Measurements from ENCODE around the gene STAT5B.
A peak's percentile ranks its signal among the peaks of the same experiment; 100 is the strongest.
"Not testable (repeated sequence)": the region's sequence is repeated elsewhere in the genome, so short reads cannot be mapped to it uniquely, and the experiment has no call there.

STAT5B gene

GRCh38 chr17:42225646-42226045 is 50.5 kb downstream of the STAT5B start:
- no peak for DNase-seq

GRCh38 chr17:42224651-42225050 is 51.5 kb downstream of the STAT5B start:
- DNase-seq = no peak

- DNase-seq = no peak
Measured at GRCh38 chr17:42221886-42222745, 54.1 kb downstream of the STAT5B start.

GRCh38 chr17:42219280-42219679 is 56.9 kb downstream of the STAT5B start:
- not testable (repeated sequence) for DNase-seq

- no peak for DNase-seq
Measured at GRCh38 chr17:42214156-42214555, 62.0 kb downstream of the STAT5B start.

- DNase-seq = no peak
Measured at GRCh38 chr17:42212382-42212781, 63.8 kb downstream of the STAT5B start.

GRCh38 chr17:42211921-42212341 is 64.3 kb downstream of the STAT5B start:
- DNase-seq = not testable (repeated sequence)

GRCh38 chr17:42210046-42210445 is 66.1 kb downstream of the STAT5B start:
- DNase-seq = no peak

- DNase-seq = not testable (repeated sequence)
Measured at GRCh38 chr17:42206153-42206612, 70.0 kb downstream of the STAT5B start.

- DNase-seq = no peak
Measured at GRCh38 chr17:42203354-42203753, 72.8 kb downstream of the STAT5B start.

- DNase-seq = no peak
Measured at GRCh38 chr17:42202696-42203095, 73.5 kb downstream of the STAT5B start.

- no peak for DNase-seq
Measured at GRCh38 chr17:42202159-42202558, 74.0 kb downstream of the STAT5B start.

- DNase-seq = no peak
Measured at GRCh38 chr17:42201458-42201772, 74.8 kb downstream of the STAT5B start.

- DNase-seq = no peak
Measured at GRCh38 chr17:42200706-42201457, 75.3 kb downstream of the STAT5B start.

GRCh38 chr17:42199416-42200011 is 76.7 kb downstream of the STAT5B start:
- DNase-seq = no peak

- no peak for DNase-seq
Measured at GRCh38 chr17:42198897-42199296, 77.3 kb downstream of the STAT5B start.

GRCh38 chr17:42197564-42198156 is 78.5 kb downstream of the STAT5B start:
- no peak for DNase-seq

- DNase-seq = peak; percentile 42 to 59
Measured at GRCh38 chr17:42193969-42194899, 82.0 kb downstream of the STAT5B start, which contains the start of gene GHDC. GHDC (minus strand) TSS chr17:42194494; CDS start chr17:42193581, 913 bp downstream.

GRCh38 chr17:42193216-42193968 is 82.8 kb downstream of the STAT5B start:
- no peak for DNase-seq

GRCh38 chr17:42192189-42193126 is 83.7 kb downstream of the STAT5B start:
- DNase-seq = no peak

Data from NCI-H1930 (cell line).